GM19099 (cell line): Measurements from ENCODE around the gene AGO3.

ENCODE experiments used
- POLR2A ChIP-seq: IDR thresholded peaks from 3 replicates; pipeline ENCODE4 v1.6.1; 2011; ENCODE audit warnings: low read depth; ENCODE audit not compliant: insufficient read length; ENCODE audit errors: extremely low read depth

The AGO3 gene

GRCh38 chr1:36093929-36094328 is 163.0 kb downstream of the AGO3 start:
- TF ChIP-seq POLR2A, result no peak

- no peak for TF ChIP-seq POLR2A
Measured at GRCh38 chr1:36094621-36095061, 163.7 kb downstream of the AGO3 start.

GRCh38 chr1:36095760-36096405 is 165.0 kb downstream of the AGO3 start:
- TF ChIP-seq POLR2A, result no peak

GRCh38 chr1:36096500-36097432 is 165.9 kb downstream of the AGO3 start:
- no peak for TF ChIP-seq POLR2A

GRCh38 chr1:36097693-36098585 is 167.0 kb downstream of the AGO3 start:
- no peak for TF ChIP-seq POLR2A

- no peak for TF ChIP-seq POLR2A
Measured at GRCh38 chr1:36098650-36099365, 167.9 kb downstream of the AGO3 start.

GRCh38 chr1:36099681-36100341 is 168.9 kb downstream of the AGO3 start:
- no peak for TF ChIP-seq POLR2A

GRCh38 chr1:36100376-36100775 is 169.5 kb downstream of the AGO3 start:
- no peak for TF ChIP-seq POLR2A

- no peak for TF ChIP-seq POLR2A
Measured at GRCh38 chr1:36101546-36101945, 170.6 kb downstream of the AGO3 start.

- no peak for TF ChIP-seq POLR2A
Measured at GRCh38 chr1:36106269-36106668, 175.4 kb downstream of the AGO3 start.

GRCh38 chr1:36107394-36107793 is 176.5 kb downstream of the AGO3 start:
- no peak for TF ChIP-seq POLR2A

GRCh38 chr1:36108314-36108713 is 177.4 kb downstream of the AGO3 start:
- TF ChIP-seq POLR2A, result no peak

- TF ChIP-seq POLR2A, result no peak
Measured at GRCh38 chr1:36109041-36109679, 178.3 kb downstream of the AGO3 start.

- no peak for TF ChIP-seq POLR2A
Measured at GRCh38 chr1:36111151-36111550, 180.2 kb downstream of the AGO3 start.

- TF ChIP-seq POLR2A, result no peak
Measured at GRCh38 chr1:36112823-36113222, 181.9 kb downstream of the AGO3 start.
